ENCODE measurements around the gene NKAIN4. TPM values are rescaled to one million over a fixed set of nuclear protein-coding genes. Genes with fewer than 3 reads are reported as not detected.

The NKAIN4 gene
- total RNA-seq, 1 experiment from 2014 or later = not detected

DNA sequence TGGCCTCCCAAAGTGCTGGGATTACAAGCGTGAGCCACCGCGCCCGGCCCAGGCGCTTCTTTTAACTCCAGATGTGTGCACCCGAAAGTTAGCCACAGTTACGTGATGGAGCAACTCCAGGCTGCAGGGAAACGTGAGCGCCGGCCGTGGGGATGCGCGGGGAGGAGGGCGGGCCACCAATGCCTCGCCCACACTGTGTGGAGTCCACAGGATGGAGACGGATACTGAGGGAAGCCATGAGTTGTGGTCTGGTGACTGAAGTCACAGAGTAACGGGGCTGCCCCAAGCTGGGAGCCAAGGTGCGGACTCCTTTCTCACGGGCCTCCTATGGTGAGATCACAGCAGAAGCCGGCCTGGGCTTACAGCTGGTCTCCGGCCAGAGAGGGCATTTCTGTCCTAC is 61.5 kb downstream of the NKAIN4 start:
- POLR2A ChIA-PET (ENCODE audit: unreplicated experiment) = no interaction called here
- H3K36me3 ChIP-seq (ENCODE audit: low read depth) = 0 out of 2 replicates have a peak, but pooled peaks cover 22% of the 10 kb centered on the region
- peaks cover 28% of the 10 kb centered on the region; the same call in 1 of the 2 replicates for H3F3A ChIP-seq (ENCODE audit: insufficient read depth, low read depth)
- CTCF ChIA-PET = no interaction called here
- no peaks in the 10 kb centered on the region for H3K9me2 ChIP-seq (ENCODE audit: insufficient read depth)
- H4K20me1 ChIP-seq (ENCODE audit: insufficient read depth) = peaks cover 30% of the 10 kb centered on the region
- no peak overlapping the region for H3K4me3 ChIP-seq
- no peak overlapping the region for H2AFZ ChIP-seq
- no peak overlapping the region for H3K4me2 ChIP-seq
- peaks cover 19% of the 10 kb centered on the region; the same call in 1 of the 2 replicates for H3K79me2 ChIP-seq (ENCODE audit: low read depth)
- H3K27ac ChIP-seq = no peak overlapping the region
- TF ChIP-seq, protein P1, sequence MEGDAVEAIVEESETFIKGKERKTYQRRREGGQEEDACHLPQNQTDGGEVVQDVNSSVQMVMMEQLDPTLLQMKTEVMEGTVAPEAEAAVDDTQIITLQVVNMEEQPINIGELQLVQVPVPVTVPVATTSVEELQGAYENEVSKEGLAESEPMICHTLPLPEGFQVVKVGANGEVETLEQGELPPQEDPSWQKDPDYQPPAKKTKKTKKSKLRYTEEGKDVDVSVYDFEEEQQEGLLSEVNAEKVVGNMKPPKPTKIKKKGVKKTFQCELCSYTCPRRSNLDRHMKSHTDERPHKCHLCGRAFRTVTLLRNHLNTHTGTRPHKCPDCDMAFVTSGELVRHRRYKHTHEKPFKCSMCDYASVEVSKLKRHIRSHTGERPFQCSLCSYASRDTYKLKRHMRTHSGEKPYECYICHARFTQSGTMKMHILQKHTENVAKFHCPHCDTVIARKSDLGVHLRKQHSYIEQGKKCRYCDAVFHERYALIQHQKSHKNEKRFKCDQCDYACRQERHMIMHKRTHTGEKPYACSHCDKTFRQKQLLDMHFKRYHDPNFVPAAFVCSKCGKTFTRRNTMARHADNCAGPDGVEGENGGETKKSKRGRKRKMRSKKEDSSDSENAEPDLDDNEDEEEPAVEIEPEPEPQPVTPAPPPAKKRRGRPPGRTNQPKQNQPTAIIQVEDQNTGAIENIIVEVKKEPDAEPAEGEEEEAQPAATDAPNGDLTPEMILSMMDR (conservative IDR thresholded peaks at IDR 0.05) = no peak
- TF ChIP-seq EZH2 (IDR thresholded peaks at IDR 0.05; ENCODE audit: low read depth) = no peak
- H3K4me1 ChIP-seq (replicated peaks; ENCODE audit: insufficient read depth) = peaks cover 11% of the 10 kb centered on the region
- intact Hi-C loops (cut with micrococcal nuclease; ENCODE audit: unreplicated experiment) = no loop called here
- no peaks in the 10 kb centered on the region for H3K9me3 ChIP-seq (ENCODE audit: insufficient read depth, low read depth)
- H3K27me3 ChIP-seq (ENCODE audit: insufficient read depth, low read depth) = no peaks in the 10 kb centered on the region
- no peak for DNase-seq
- BruUV-seq (replicated peaks) = no TSS peak

DNA sequence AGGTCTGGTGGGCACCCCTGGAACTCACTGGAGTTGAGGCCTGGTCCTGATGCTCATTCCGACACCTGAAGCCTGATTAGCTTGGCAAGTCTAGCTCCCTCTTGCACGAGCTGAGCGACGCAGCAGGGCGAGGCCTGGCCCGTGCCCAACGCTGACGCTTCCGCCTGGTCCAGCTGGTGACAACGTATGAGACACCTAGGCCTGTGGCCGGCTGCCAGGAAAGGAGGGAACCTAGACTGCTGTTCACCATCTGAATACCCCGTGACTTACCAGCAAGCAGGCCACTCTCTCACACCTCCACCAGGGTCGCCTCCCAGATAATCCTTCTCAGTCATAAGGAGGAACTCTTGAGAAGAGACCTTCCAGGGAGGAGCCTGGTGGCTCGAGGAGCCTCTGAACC is 62.9 kb downstream of the NKAIN4 start:
- H3K27me3 ChIP-seq (ENCODE audit: insufficient read depth, low read depth) = no peaks in the 10 kb centered on the region
- ChIA-PET CTCF (interaction anchor here (0.9 kb wide), 1 partner anchor 32 kb away, joined by 4 read pairs; no protein-coding TSS in a partner anchor), POLR2A (ENCODE audit: unreplicated experiment) (interaction anchor here (0.6 kb wide), 1 partner anchor 790 kb away, joined by 4 read pairs; the partner anchor contains the start of gene PRPF6)
- 0 out of 2 replicates have a peak, but pooled peaks cover 17% of the 10 kb centered on the region for H3K36me3 ChIP-seq (ENCODE audit: low read depth)
- no peaks in the 10 kb centered on the region for H3K9me2 ChIP-seq (ENCODE audit: insufficient read depth)
- TF ChIP-seq, protein P1 (conservative IDR thresholded peaks at IDR 0.05) = no peak
- TF ChIP-seq EZH2 (IDR thresholded peaks at IDR 0.05; ENCODE audit: low read depth) = no peak
- no peaks in the 10 kb centered on the region for H3K9me3 ChIP-seq (ENCODE audit: insufficient read depth, low read depth)
- peaks cover 17% of the 10 kb centered on the region for H4K20me1 ChIP-seq (ENCODE audit: insufficient read depth)
- H3K4me3 ChIP-seq = no peak overlapping the region
- H2AFZ ChIP-seq = no peak overlapping the region; the same call in 1 of the 2 replicates
- H3K4me1 ChIP-seq (replicated peaks; ENCODE audit: insufficient read depth) = peaks cover 18% of the 10 kb centered on the region
- BruUV-seq (replicated peaks) = no TSS peak
- peak; percentile 88 to 93 for DNase-seq
- intact Hi-C loops (cut with micrococcal nuclease; ENCODE audit: unreplicated experiment) = no loop called here
- H3K27ac ChIP-seq = 0 out of 2 replicates have a peak overlapping the region, but pooled peaks have one; percentile 5
- H3K4me2 ChIP-seq = peak overlapping the region; percentile 52
- H3K79me2 ChIP-seq (ENCODE audit: low read depth) = 0 out of 2 replicates have a peak, but pooled peaks cover 7% of the 10 kb centered on the region
- H3F3A ChIP-seq (ENCODE audit: insufficient read depth, low read depth) = peaks cover 24% of the 10 kb centered on the region; the same call in 1 of the 2 replicates

- H3K9me2 ChIP-seq (ENCODE audit: insufficient read depth) = no peaks in the 10 kb centered on the region
- 0 out of 2 replicates have a peak, but pooled peaks cover 11% of the 10 kb centered on the region for H3K36me3 ChIP-seq (ENCODE audit: low read depth)
- H2AFZ ChIP-seq = no peak overlapping the region; the same call in 1 of the 2 replicates
- H3K4me3 ChIP-seq = no peak overlapping the region
- H3K27ac ChIP-seq = 0 out of 2 replicates have a peak overlapping the region, but pooled peaks have one; percentile 5
- TF ChIP-seq, protein P1 (conservative IDR thresholded peaks at IDR 0.05) = no peak
- TF ChIP-seq EZH2 (IDR thresholded peaks at IDR 0.05; ENCODE audit: low read depth) = no peak
- intact Hi-C loops (cut with micrococcal nuclease; ENCODE audit: unreplicated experiment) = no loop called here
- BruUV-seq (replicated peaks) = no TSS peak
- peaks cover 28% of the 10 kb centered on the region for H3F3A ChIP-seq (ENCODE audit: insufficient read depth, low read depth)
- no peaks in the 10 kb centered on the region for H3K9me3 ChIP-seq (ENCODE audit: insufficient read depth, low read depth)
- ChIA-PET POLR2A (ENCODE audit: unreplicated experiment) (interaction anchor here (0.6 kb wide), 1 partner anchor 790 kb away, joined by 4 read pairs; the partner anchor contains the start of gene PRPF6), CTCF (interaction anchor here (0.9 kb wide), 1 partner anchor 32 kb away, joined by 4 read pairs; no protein-coding TSS in a partner anchor)
- H3K4me1 ChIP-seq (replicated peaks; ENCODE audit: insufficient read depth) = peaks cover 20% of the 10 kb centered on the region
- peak overlapping the region; percentile 52 for H3K4me2 ChIP-seq
- peaks cover 11% of the 10 kb centered on the region for H4K20me1 ChIP-seq (ENCODE audit: insufficient read depth)
- H3K79me2 ChIP-seq (ENCODE audit: low read depth) = 0 out of 2 replicates have a peak, but pooled peaks cover 6% of the 10 kb centered on the region
- no peaks in the 10 kb centered on the region for H3K27me3 ChIP-seq (ENCODE audit: insufficient read depth, low read depth)
- DNase-seq = no peak
Measured at GRCh38 chr20:63190828-63191227, 63.4 kb downstream of the NKAIN4 start.

Small RNA genes lying within 50 kb of the gene (microRNA-seq; reads per million reads assigned to microRNA genes)
- gene MIR3196 (ENCODE audit: borderline number of aligned reads, borderline replicate concordance) (not detected), gene MIR4326 (ENCODE audit: borderline number of aligned reads, borderline replicate concordance) (not detected)

Other genes starting within 250 kb of the NKAIN4 start
- gene BHLHE23, start 247.5 kb downstream of the NKAIN4 start, total RNA-seq (2021) = not detected in 2 replicates
- gene YTHDF1, start 38.3 kb downstream of the NKAIN4 start, total RNA-seq (2021) = 34.5 and 42.6 TPM in 2 replicates
- gene BIRC7, start 18.6 kb downstream of the NKAIN4 start, total RNA-seq (2021) = 0.58 TPM in 1 of 2 replicates, not detected in the other
- gene ARFGAP1, start 18.4 kb upstream of the NKAIN4 start, total RNA-seq (2021) = 89.0 and 101 TPM in 2 replicates
- 0.15 TPM in 1 of 2 replicates, not detected in the other for gene COL20A1, start 38.7 kb upstream of the NKAIN4 start, total RNA-seq (2021)
- not detected in 2 replicates for gene CHRNA4, start 106.9 kb upstream of the NKAIN4 start, total RNA-seq (2021)
- 0.30 TPM in 1 of 2 replicates, not detected in the other for gene KCNQ2, start 218.2 kb upstream of the NKAIN4 start, total RNA-seq (2021)
- gene EEF1A2, start 244.6 kb upstream of the NKAIN4 start, total RNA-seq (2021) = 75.2 and 90.2 TPM in 2 replicates

Measured in PC-9 (cell line).